NCI-H446 treated with DMSO at 0.1 percent for 48 hours (cell line): ENCODE measurements around the gene WDFY3.
A peak's percentile ranks its signal among the peaks of the same experiment; 100 is the strongest.

ENCODE experiments used
- DNase-seq: peaks from one replicate; lab custom pipeline; 2025; lab: John Stamatoyannopoulos, UW

Gene WDFY3

DNA sequence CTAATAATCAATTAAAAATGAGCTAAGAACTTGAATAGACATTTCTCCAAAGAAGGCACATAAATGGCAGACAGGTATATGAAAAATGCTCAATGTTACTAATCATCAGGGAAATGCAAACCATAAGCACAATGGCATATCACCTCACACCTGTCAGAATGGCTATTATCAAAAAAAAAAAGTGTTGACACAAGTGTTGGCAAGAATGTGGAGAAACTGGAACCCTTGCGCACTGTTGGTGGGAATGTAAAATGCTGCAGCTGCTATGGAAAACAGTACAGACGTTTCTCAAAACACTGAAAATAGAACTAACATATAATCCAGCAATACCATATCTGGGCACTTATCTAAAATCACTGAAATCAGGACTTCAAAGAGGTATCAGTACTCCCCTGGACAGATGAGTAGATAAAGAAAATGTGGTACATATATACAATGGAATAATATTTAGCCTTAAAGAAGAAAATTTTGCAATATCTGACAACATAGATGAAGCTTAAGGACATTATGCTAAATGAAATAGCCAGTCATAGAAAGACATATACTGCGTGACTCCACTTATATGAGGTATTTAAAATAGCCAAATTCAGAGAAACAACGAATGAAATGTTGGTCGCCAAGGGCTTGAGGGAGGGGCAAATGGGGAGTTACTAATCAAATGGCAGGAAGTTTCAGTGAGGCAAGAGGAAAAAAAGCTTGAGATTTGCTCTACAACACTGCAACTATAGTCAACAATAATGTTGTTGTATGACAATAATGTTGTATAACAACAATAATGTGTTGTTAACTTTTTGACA, 175.5 kb downstream of the WDFY3 start:
- DNase-seq = no peak

- no peak for DNase-seq
Observed at GRCh38 chr4:84786478-84786877, 180.0 kb downstream of the WDFY3 start.

- no peak for DNase-seq
Observed at GRCh38 chr4:84782517-84782916, 184.0 kb downstream of the WDFY3 start.

GRCh38 chr4:84780719-84781118, 185.8 kb downstream of the WDFY3 start:
- no peak for DNase-seq

GRCh38 chr4:84778041-84778440, 188.4 kb downstream of the WDFY3 start:
- no peak for DNase-seq

DNA sequence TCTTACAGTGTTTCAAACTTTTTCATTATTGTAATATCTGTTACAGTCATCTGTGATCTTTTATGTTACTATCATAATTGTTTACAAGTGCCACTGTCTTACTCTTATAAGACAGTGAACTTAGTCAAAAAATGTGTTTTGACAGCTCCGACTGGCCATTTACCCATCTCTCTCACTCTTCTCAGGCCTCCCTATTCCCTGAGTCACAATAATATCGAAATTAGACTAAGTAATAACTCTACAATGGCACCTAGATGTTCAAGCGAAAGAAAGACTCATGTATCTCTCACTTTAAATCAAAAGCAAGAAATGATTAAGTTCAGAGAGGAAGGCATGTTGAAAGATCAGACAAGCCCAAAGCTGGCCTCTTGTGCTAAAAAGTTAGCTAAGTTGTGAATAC, 199.3 kb downstream of the WDFY3 start:
- DNase-seq = no peak

DNA sequence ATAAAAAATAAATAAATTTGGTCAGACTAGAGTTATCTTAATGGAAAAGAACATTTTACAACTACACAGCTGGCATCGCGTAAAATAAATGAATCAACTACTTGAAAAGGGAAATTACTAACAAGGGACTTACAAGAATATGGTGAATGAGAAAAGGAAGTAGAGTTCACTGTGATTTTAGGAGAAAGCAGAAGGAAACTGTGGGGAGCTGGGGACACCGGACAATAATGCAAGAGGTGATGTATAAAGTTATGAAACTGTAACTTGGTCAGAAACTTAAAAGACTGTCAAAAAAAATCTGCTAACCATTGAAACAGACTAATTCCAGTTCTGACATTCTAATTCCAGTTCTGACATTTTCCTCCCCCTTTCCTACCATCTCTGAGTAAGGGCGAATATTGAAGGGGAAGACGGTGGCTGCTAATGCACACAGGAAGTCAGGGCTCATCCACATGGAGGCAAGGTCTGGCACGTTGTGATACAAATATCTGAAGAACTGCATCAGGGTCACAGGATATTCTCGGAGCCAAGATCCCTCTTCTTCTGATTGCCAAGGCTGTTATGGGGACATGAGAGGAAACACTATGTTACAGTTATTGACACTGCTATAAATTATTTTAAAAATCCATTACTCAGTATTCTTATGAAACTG, 213.0 kb downstream of the WDFY3 start:
- DNase-seq = no peak

GRCh38 chr4:84751707-84752106, 214.8 kb downstream of the WDFY3 start:
- no peak for DNase-seq

- no peak for DNase-seq
Observed at GRCh38 chr4:84750960-84751283, 215.6 kb downstream of the WDFY3 start.

DNA sequence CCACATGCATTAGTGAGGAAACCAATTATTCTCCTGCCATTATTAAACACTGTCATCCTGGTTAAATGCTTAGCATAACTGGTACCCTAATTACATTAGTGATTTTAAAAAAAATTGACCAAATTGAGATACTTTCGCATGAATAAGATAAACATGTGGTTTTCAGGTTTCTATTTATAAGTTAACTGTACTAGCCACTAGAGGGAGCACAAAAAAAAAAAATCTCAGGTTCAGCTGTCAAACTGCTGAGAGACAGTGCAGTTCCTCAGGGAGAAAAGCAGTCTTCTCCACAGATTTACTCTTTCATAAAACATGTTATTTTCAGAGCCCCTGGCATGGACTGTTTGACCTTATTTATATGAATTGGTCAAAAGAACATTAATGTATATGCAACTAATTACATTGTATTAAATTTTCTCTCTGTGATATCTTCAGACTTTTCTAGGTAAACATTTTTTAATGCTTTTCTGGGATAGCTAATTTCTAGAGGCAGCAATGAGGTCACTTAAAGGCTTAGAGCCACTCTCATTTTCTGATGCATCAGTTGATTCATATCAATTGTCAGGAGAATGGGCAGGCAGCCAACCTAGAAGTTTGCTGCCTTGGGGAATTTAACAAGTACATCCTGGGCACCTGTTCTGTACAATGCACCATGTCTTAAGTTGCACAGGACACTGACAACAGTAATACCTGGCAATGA, 216.1 kb downstream of the WDFY3 start:
- peak; percentile 55 for DNase-seq

GRCh38 chr4:84740057-84740456, 226.4 kb downstream of the WDFY3 start:
- DNase-seq = no peak

DNA sequence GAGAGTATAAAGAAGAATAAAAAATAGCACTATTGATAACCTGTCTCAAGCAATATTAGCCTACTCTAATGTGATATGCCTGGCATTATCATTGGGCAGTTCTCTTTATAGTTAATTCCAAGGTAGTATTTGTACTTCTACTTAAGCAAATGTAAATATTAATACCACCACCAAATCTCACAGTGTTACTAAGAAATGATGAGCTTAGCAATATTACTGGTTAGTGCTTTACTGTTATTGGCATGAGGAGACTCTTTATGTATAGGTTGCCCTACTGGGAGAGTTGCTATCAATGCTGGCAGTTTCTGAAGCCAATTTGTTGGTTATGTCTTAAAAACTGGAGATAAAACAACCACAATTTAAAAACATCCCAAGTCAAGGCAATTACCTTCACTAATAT, 227.9 kb downstream of the WDFY3 start:
- no peak for DNase-seq

DNA sequence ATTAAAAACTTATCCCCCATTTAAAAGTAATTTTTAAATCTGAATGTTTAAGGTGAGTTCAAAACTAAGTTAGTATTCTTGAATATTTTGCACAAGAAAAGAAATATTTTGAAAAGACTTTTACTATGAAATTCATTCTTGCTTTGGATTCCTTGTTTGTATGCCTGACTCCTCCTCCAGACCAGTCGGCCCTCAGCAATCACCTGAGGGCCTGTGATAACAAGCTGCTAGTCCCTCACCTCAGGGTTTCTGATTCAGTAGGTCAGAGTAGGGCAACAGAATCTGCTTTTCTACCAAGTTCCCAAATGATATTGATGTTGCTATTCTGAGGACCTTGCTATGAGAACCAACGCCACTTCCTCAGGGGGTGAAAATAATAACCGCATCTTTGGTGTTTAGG, 228.8 kb downstream of the WDFY3 start:
- DNase-seq = no peak

GRCh38 chr4:84734037-84734436, 232.5 kb downstream of the WDFY3 start:
- no peak for DNase-seq

GRCh38 chr4:84733343-84734033, 233.0 kb downstream of the WDFY3 start:
- DNase-seq = no peak

DNA sequence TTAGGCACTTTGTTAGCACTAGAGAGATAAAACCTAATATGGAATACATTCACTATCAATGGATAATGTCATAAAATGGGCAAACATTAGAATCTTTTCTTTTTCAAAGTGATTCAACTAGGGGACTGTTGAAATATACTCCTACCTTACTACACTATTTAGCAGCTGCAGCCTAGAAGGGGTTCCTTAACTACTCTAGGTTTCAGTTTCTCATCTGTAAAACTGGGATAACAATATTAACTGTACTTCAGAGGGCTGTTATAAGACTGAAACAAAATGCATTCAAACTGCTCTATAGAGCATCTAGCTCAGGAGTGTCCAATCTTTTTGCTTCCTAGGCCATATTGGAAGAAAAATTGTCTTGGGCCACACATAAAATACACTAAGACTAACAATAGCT, 236.1 kb downstream of the WDFY3 start:
- DNase-seq = no peak

DNA sequence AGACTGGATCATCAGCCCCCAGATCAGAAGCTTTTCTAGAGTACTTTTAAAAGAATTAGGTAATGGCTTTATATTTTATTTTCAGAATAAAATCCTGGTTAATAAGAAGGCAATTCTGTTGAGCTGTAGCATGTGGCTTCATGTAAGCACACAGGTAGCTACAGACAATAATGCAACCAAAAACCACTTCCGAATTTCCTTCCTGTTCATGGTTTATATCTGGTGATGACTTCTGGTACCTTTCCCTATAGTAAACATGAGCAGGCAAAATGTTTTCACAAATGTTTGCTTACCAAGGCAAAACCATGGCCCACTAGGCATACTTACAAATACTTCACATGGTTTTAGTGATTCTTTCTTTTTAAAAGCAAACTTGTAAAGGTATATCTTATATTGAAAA, 239.0 kb downstream of the WDFY3 start:
- DNase-seq = no peak

- DNase-seq = no peak
Observed at GRCh38 chr4:84726356-84726755, 240.1 kb downstream of the WDFY3 start.

DNA sequence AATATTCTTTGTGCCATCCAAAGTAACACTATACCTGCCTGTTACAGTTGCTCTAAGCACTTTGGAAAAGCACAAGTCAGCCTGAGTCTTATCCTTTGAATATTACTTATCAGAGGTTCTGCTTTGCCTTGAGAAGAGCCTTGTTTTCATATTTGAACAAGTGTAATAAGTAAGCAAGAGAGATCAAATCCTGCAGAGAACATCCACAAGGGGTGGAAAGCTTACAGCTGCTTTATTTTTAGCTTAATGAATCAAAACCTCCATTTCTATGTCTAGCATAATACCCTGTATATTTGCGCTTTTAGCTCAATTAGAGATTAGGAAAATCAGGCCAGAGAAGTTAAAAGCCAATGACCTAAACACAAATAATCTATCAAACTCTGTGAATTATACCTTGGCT, 243.8 kb downstream of the WDFY3 start:
- no peak for DNase-seq

DNA sequence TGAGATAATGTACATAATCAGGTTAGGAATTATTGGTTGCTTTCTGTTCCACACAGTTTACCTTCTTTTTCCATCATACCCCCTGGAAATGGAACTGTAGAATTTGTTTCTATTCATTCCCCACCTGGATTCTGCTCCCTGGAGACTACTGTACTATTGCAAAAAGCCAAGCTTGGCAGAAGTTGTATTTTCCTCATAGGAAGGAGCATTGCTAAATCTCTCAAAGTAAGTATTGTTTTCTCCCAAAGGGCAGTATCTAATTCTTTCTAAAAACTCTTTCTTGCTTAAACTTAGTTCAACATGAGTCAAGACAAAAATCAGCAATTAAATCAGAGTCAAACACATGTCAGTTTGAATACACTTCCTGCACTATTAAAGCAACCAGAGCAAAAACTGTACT, 247.4 kb downstream of the WDFY3 start:
- no peak for DNase-seq

GRCh38 chr4:84718699-84719098, 247.8 kb downstream of the WDFY3 start:
- DNase-seq = no peak

DNA sequence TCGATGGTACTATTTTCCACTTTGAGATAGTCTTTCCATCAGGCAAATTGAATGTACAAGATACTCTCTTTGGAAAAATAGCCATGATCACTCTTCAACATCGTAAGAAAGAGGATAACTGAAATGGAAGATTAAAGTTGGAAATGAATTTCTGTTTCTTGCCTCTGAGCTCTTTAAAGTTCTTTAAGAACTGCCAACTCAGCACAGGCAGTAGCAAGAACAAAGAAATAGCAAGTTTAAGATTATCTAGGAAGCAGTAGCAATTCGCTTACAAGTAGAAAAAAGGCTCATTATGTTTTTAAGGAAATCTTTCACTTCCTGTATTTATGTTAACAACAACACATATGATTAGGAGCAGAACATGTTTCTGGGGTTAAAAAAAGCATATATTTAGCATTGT, 255.9 kb downstream of the WDFY3 start:
- no peak for DNase-seq
